Hepatocyte (in vitro differentiated cells): ENCODE measurements around the gene DUSP15.

Experiments used
- EZH2 ChIP-seq: fragments of 200-600 bp; sonication (generic); IDR thresholded peaks from 2 replicates; pipeline ENCODE4 v1.6.1; 2016; ENCODE audit warnings: antibody characterized with exemption, mild to moderate bottlenecking, borderline replicate concordance
- EZH2phosphoT487 ChIP-seq: fragments of 200-600 bp; sonication (generic); IDR thresholded peaks from one replicate; pipeline ENCODE4 v1.6.1; 2018; ENCODE audit warnings: antibody characterized with exemption, mild to moderate bottlenecking, low read depth, moderate library complexity; ENCODE audit not compliant: unreplicated experiment, severe bottlenecking
- TF ChIP-seq, protein P1 (sequence below): fragments of 200-600 bp; sonication (generic); IDR thresholded peaks from 2 replicates; pipeline ENCODE4 v1.5.1; 2016; ENCODE audit warnings: antibody characterized with exemption, mild to moderate bottlenecking; ENCODE audit not compliant: poor library complexity

DNA sequence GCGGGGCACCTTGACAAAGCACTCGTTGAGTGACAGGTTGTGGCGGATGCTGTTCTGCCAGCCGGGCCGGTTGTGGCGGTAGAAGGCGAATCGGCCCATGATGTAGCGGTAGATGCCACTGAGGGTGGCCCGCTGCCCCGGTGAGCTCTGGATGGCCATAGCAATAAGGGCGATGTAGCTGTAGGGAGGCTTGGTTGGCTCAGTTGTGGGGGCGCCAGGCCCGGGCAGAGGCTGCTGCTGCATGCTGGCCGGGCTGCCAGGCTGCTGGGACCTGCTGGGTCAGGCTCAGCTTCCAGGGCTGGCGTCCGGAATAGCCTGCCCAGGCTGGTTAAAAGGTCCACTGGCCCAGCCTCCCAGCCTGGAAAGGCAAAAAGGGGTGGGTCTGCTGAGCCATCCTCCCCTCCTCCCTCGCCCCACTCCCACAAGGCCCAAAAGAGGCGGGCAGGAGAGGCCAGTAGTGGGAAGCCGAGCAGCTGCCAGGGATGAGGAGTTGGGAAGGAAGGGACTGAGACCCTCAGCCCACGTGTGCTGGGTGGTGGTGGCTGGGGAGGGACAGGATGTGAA is 24.9 kb downstream of the DUSP15 start, which contains the start of gene FOXS1:
- TF ChIP-seq, protein P1, sequence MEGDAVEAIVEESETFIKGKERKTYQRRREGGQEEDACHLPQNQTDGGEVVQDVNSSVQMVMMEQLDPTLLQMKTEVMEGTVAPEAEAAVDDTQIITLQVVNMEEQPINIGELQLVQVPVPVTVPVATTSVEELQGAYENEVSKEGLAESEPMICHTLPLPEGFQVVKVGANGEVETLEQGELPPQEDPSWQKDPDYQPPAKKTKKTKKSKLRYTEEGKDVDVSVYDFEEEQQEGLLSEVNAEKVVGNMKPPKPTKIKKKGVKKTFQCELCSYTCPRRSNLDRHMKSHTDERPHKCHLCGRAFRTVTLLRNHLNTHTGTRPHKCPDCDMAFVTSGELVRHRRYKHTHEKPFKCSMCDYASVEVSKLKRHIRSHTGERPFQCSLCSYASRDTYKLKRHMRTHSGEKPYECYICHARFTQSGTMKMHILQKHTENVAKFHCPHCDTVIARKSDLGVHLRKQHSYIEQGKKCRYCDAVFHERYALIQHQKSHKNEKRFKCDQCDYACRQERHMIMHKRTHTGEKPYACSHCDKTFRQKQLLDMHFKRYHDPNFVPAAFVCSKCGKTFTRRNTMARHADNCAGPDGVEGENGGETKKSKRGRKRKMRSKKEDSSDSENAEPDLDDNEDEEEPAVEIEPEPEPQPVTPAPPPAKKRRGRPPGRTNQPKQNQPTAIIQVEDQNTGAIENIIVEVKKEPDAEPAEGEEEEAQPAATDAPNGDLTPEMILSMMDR, result no peak
- TF ChIP-seq EZH2phosphoT487, result no peak
- TF ChIP-seq EZH2, result no peak
